ENCODE results near the gene TMEM213.

DNA sequence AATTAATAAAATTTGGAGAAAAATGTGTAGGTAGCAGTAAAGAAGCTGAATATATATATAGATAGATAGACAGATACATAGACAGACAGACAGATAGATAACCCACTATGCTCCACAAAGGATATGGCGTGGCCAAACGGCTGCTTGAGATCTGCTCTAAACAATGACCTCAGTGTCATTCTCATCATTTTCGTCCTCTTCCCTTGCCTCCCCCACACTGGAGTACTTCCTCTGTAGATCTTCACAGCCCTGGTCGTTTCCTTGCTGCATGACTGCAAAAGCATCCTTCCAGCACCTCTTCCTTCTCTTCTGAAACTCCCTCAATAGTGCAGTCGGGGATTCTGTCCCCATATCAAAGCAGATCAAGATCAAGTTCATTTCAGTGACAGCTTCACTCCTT is 35.8 kb downstream of the TMEM213 start:
- TF ChIP-seq, protein P1, sequence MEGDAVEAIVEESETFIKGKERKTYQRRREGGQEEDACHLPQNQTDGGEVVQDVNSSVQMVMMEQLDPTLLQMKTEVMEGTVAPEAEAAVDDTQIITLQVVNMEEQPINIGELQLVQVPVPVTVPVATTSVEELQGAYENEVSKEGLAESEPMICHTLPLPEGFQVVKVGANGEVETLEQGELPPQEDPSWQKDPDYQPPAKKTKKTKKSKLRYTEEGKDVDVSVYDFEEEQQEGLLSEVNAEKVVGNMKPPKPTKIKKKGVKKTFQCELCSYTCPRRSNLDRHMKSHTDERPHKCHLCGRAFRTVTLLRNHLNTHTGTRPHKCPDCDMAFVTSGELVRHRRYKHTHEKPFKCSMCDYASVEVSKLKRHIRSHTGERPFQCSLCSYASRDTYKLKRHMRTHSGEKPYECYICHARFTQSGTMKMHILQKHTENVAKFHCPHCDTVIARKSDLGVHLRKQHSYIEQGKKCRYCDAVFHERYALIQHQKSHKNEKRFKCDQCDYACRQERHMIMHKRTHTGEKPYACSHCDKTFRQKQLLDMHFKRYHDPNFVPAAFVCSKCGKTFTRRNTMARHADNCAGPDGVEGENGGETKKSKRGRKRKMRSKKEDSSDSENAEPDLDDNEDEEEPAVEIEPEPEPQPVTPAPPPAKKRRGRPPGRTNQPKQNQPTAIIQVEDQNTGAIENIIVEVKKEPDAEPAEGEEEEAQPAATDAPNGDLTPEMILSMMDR (IDR thresholded peaks at IDR 0.05 in 2 of 3, conservative IDR thresholded peaks at IDR 0.05 in 1 of 3; ENCODE audit: control insufficient read depth in 2 of 3, extremely low read depth in 1 of 3, insufficient read depth in 1 of 3, low read depth in 3 of 3, low read length in 3 of 3): no peak
- TF ChIP-seq NR2C2 (IDR thresholded peaks at IDR 0.05; ENCODE audit: borderline replicate concordance, control insufficient read depth, insufficient read length, low read depth) (no peak), BRCA1 (IDR thresholded peaks at IDR 0.05; ENCODE audit: low read depth, low read length) (no peak), CBFB (IDR thresholded peaks at IDR 0.05; ENCODE audit: low read depth) (no peak), SKIL (IDR thresholded peaks at IDR 0.05; ENCODE audit: low read depth, poor library complexity, severe bottlenecking) (no peak), ZNF622 (IDR thresholded peaks at IDR 0.05) (no peak), EP300 (IDR thresholded peaks at IDR 0.05; ENCODE audit: borderline replicate concordance in 1 of 2, control insufficient read depth in 1 of 2, low read depth in 2 of 2, low read length in 2 of 2) (no peak), TAF1 (IDR thresholded peaks at IDR 0.05; ENCODE audit: borderline replicate concordance, low read depth, low read length) (no peak), FOXK2 (IDR thresholded peaks at IDR 0.05) (no peak)
